Upper lobe of left lung (tissue), 6 donors: ENCODE measurements around the gene RRAS2. TPM values are rescaled to one million over a fixed set of nuclear protein-coding genes. Genes with fewer than 3 reads are reported as not detected.

ENCODE experiments used
- ATAC-seq, 2 donors: fragments of 200-7000 bp; cut with Tn5 transposase; one replicate each; pipeline ENCODE4 v1.9.1; 2022; ENCODE audit warnings: mild to moderate bottlenecking in 2 of 2, moderate library complexity in 2 of 2; ENCODE audit not compliant: low FRiP score in 2 of 2
- DNase-seq, 2 donors: peaks; one replicate each; pipeline ENCODE4 v3.0.0-alpha.2; 2019 to 2020
- H3K27ac ChIP-seq, 4 donors: fragments of 200-600 bp; sonication (generic); one replicate each; pipeline ENCODE4 v1.5.1; 2016 to 2019
- H3K27me3 ChIP-seq, 4 donors: fragments of 200-600 bp; sonication (generic); one replicate each; pipeline ENCODE4 v1.5.1; 2017 to 2019
- H3K36me3 ChIP-seq, 4 donors: fragments of 200-600 bp; sonication (generic); one replicate each; pipeline ENCODE4 v1.5.1; 2016 to 2019
- H3K4me1 ChIP-seq, 4 donors: fragments of 200-600 bp; sonication (generic); one replicate each; pipeline ENCODE4 v1.5.1; 2018 to 2019
- H3K4me3 ChIP-seq, 4 donors: fragments of 200-600 bp; sonication (generic); one replicate each; pipeline ENCODE4 v1.5.1; 2017 to 2019; ENCODE audit warnings: mild to moderate bottlenecking in 2 of 4, moderate library complexity in 1 of 4
- H3K9me3 ChIP-seq, 4 donors: fragments of 200-600 bp; sonication (generic); one replicate each; pipeline ENCODE4 v1.5.1; 2018 to 2019
- CTCF ChIP-seq, 6 experiments: fragments of 450-650 bp in 4 of 6; fragments of 200-600 bp in 2 of 6; sonication (generic) in 2 of 6; IDR thresholded peaks; one replicate each; pipeline ENCODE4 v1.5.1; 2016 to 2019; ENCODE audit warnings: antibody characterized with exemption in 6 of 6
- EP300 ChIP-seq, 4 donors: sonication (generic); formaldehyde crosslinking; IDR thresholded peaks; one replicate each; pipeline ENCODE4 v1.5.1; 2017; ENCODE audit warnings: antibody characterized with exemption in 4 of 4, control low read depth in 2 of 4
- POLR2A ChIP-seq, 4 donors: fragments of 450-650 bp; IDR thresholded peaks; one replicate each; pipeline ENCODE4 v1.5.1; 2016 to 2017; ENCODE audit warnings: antibody characterized with exemption in 4 of 4, mild to moderate bottlenecking in 2 of 4
- POLR2AphosphoS5 ChIP-seq, 2 donors: sonication (generic); formaldehyde crosslinking; IDR thresholded peaks; one replicate each; pipeline ENCODE4 v1.5.1; 2017; ENCODE audit warnings: antibody characterized with exemption in 2 of 2
- WGBS, 2 donors: methylation state at CpG; one replicate each; pipeline ENCODE4 v1.1.5; 2017 to 2018; 5-methylcytosine and 5-hydroxymethylcytosine counted together
- total RNA-seq, 6 donors: library from RNA; depleted of rRNA in 4 of 6; stranded (reverse); fragments of >200 nt in 4 of 6; gene quantifications; one replicate each; pipeline versions ENCODE4 v1.1.0 to v1.2.1, GENCODE V29; 2016 to 2021
- donor health status: DM: no; HTN: no; CAD: no; lungs with moderate emphysema.
- donor health status: DM: no; HTN: yes; CAD: no; lungs with severe emphysema.

RRAS2 gene
- total RNA-seq, 6 donors from 2014 or later = 23.0 to 70.4 (median 40.2) TPM

- no peaks in the 10 kb centered on the region for H3K36me3 ChIP-seq
These were observed 114.1 kb downstream of the RRAS2 start for GRCh38 chr11:14244926-14245325.

DNA sequence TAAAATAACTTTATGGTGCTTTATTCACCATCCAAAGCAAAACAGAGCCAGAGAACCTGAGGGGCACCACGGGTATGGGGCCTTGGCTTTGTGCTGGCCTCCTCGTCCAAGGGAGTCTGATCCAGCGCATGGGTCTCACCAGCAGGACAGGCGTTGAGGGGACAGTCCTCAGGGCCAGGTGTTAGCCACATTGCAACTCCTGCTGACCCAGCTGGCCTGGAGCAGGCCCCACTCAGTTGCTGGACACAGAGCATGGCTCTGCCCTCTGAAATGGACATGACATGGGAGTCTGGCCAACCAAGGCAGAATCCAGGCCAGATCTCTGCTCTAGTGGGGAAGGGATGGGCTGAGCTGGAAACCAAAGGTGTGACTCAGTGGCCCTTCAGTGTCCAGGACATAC lies 116.2 kb downstream of the RRAS2 start:
- Histone ChIP-seq H3K9me3 (no peaks in the 10 kb centered on the region), H3K27ac (no peak overlapping the region), H3K4me3 (no peak overlapping the region), H3K36me3 (no peaks in the 10 kb centered on the region), H3K4me1 (peaks cover 0 to under 1% (median 0%) of the 10 kb centered on the region in 4 donors), H3K27me3 (no peaks in the 10 kb centered on the region)
- no peak for ATAC-seq
- WGBS, 2 donors = 88 to 92% methylated on average over 2 to 4 of the region's 4 CpGs
- no peak for TF ChIP-seq EP300 (IDR thresholded peaks at IDR 0.05)
- no peak for TF ChIP-seq POLR2A (IDR thresholded peaks at IDR 0.05)
- TF ChIP-seq CTCF (IDR thresholded peaks at IDR 0.05) = no peak
- no peak for TF ChIP-seq POLR2AphosphoS5 (IDR thresholded peaks at IDR 0.05)
- DNase-seq = no peak

More at GRCh38 chr11:14244926-14245325, 114.1 kb downstream of the RRAS2 start:
- no peaks in the 10 kb centered on the region for H3K9me3 ChIP-seq
- TF ChIP-seq EP300 (IDR thresholded peaks at IDR 0.05) (no peak), POLR2AphosphoS5 (IDR thresholded peaks at IDR 0.05) (no peak), CTCF (IDR thresholded peaks at IDR 0.05) (no peak), POLR2A (IDR thresholded peaks at IDR 0.05) (no peak)
- H3K4me3 ChIP-seq = no peak overlapping the region
- peak overlapping the region in 1 of 4 donors; percentile 29 for H3K27ac ChIP-seq
- WGBS, 2 donors = 75 to 85% methylated on average over 8 of the region's 8 CpGs
- peaks cover 0 to 11% (median 10%) of the 10 kb centered on the region in 4 donors for H3K4me1 ChIP-seq
- ATAC-seq (no peak), DNase-seq (no peak)
- no peaks in the 10 kb centered on the region for H3K27me3 ChIP-seq

GRCh38 chr11:14242187-14242586 lies 116.8 kb downstream of the RRAS2 start:
- peaks cover 0 to 5% (median under 1%) of the 10 kb centered on the region in 4 donors for H3K4me1 ChIP-seq
- WGBS, 2 donors = 64 to 80% methylated on average over 4 of the region's 4 CpGs
- no peaks in the 10 kb centered on the region for H3K27me3 ChIP-seq
- no peak for ATAC-seq
- H3K9me3 ChIP-seq = no peaks in the 10 kb centered on the region
- peak overlapping the region in 1 of 4 donors; percentile 6 for H3K27ac ChIP-seq
- no peak for DNase-seq
- TF ChIP-seq EP300 (IDR thresholded peaks at IDR 0.05) = no peak
- TF ChIP-seq POLR2A (IDR thresholded peaks at IDR 0.05) = no peak
- no peak for TF ChIP-seq CTCF (IDR thresholded peaks at IDR 0.05)
- no peaks in the 10 kb centered on the region for H3K36me3 ChIP-seq
- H3K4me3 ChIP-seq = no peak overlapping the region

DNA sequence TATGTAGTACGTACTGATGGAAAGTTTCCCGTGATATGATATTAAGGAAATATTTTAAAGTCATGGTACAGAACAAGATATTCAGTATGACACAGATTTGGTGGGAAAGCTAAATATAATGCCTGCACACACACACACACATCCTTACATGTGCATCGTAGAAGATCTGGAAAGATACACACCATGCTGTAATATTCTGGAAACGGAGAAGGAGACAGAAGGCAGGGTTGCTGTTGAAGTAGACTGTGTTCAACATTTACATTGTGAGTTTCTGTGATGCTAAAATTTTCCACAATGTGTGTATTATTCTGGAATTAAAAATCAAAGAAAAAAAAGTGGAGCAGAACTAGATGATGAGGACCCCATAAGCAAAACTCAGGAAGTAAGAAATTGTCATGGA lies 118.0 kb downstream of the RRAS2 start:
- DNase-seq (no peak), ATAC-seq (no peak)
- 90 to 92% methylated on average over 4 of the region's 4 CpGs for WGBS, 2 donors
- TF ChIP-seq POLR2AphosphoS5 (IDR thresholded peaks at IDR 0.05) (no peak), EP300 (IDR thresholded peaks at IDR 0.05) (no peak), POLR2A (IDR thresholded peaks at IDR 0.05) (no peak), CTCF (IDR thresholded peaks at IDR 0.05) (no peak)
- Histone ChIP-seq H3K27ac (no peak overlapping the region), H3K4me1 (peaks cover 0 to 12% (median 1%) of the 10 kb centered on the region in 4 donors), H3K4me3 (no peak overlapping the region), H3K9me3 (no peaks in the 10 kb centered on the region), H3K36me3 (no peaks in the 10 kb centered on the region), H3K27me3 (no peaks in the 10 kb centered on the region)

- ATAC-seq (no peak), DNase-seq (no peak)
- no peaks in the 10 kb centered on the region for H3K27me3 ChIP-seq
- no peak overlapping the region for H3K27ac ChIP-seq
- no peaks in the 10 kb centered on the region for H3K9me3 ChIP-seq
- TF ChIP-seq CTCF (IDR thresholded peaks at IDR 0.05) (no peak), POLR2AphosphoS5 (IDR thresholded peaks at IDR 0.05) (no peak), EP300 (IDR thresholded peaks at IDR 0.05) (no peak), POLR2A (IDR thresholded peaks at IDR 0.05) (no peak)
- no peaks in the 10 kb centered on the region for H3K36me3 ChIP-seq
- H3K4me1 ChIP-seq = peaks cover 0 to 12% (median 1%) of the 10 kb centered on the region in 4 donors
- H3K4me3 ChIP-seq = no peak overlapping the region
These were observed 118.8 kb downstream of the RRAS2 start for GRCh38 chr11:14240221-14240620.
